Globus pallidus (tissue), 1 donor: ENCODE results near the gene TRPC5OS.
A peak's percentile ranks its signal among the peaks of the same experiment; 100 is the strongest.

Experiments used
- DNase-seq: peaks from one replicate; pipeline ENCODE4 v3.0.0-alpha.2; 2015; ENCODE audit warnings: low spot score

TRPC5OS gene

DNA sequence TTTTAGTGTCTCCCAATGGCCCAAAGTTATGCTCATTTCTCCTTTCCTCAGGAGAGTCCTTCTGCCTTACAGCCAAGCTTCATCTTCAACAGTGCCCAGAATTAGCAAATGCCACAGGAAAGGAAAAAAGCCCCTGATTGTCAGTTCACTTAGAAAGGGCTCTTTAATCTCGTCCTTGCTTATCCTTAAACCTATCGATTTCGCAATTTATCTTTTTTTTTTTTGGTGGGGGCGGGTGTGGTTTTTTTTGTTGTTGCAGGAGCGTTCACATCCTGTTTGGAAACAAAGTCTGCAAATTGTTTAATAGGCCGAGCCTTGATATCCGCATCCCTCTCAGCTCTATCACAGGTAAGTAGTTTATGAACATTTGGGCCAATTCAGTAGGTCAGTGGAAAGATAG lies 20.2 kb downstream of the TRPC5OS start:
- no peak for DNase-seq

DNA sequence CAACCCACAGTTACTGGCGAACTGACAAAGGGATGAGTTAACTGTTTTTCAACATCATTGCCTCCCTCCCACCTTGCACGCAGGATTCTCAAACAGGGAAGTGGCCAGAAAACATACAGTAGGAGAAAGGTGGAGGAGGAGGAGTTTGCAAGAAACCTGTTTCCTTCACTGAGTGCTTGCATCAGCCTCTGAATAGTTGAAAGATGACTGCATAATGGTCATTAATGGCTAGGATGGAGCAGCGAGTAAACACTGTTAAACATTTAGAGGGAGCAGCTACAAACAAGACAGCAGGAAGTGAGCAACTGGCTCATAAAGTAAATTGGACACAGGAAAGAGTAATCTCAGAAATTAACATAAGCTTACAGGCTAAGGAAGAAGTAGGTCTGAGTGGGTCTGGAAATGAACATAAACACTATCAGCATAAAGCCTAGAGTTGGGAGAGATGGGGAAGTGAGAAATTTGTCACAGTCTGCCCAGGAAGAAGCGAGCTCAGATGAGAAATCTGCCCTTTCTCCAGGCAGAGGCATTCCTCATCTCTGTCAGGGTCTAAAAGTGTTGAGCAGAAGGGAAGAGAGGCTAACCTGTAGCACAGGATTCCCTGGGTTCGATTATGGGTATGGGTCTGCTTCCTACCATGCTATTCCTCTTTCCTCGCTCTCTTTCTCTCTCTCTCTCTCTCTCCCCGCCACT lies 38.6 kb downstream of the TRPC5OS start:
- peak; percentile 2 for DNase-seq

DNA sequence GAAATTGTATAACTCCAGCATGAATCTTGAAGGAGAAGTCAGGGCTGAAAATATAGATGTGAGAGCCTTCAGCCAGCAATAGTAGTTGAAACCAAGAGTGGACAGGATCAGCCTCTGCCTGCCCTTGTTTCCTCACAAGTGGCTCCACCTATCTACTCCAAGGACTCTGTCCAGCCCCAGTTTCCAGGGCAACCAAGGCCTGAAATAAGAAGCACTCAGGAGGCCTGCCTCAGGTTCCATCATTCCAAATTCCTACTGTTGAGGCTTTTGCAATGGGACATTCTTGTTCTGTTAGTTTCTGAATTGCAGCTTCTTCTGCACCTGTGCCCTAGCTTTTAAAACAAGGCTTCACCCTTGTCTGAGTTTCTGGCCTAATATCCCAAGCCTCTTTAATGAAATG lies 41.6 kb downstream of the TRPC5OS start:
- DNase-seq = no peak

DNA sequence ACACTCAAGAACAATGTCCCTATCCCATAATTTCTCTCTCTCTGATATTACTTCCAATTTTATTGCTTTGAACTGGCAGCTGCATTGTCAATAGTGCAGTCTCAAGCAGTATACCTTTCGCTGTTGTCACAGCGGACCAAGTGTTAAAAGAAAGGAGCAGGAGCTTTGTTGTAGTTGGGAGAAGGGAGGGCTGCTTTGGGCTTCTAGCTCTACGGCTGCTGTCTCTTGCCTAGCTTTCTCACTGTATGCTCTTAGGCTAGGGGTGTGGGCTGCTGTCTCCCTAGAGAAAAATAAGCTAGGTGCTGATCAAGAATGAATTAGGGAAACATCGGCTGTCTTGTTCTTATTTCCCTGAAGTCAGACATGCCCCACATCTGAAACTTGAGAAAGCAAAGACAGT lies 52.5 kb downstream of the TRPC5OS start:
- DNase-seq = no peak
